ENCODE measurements around the gene EPX.

DNA sequence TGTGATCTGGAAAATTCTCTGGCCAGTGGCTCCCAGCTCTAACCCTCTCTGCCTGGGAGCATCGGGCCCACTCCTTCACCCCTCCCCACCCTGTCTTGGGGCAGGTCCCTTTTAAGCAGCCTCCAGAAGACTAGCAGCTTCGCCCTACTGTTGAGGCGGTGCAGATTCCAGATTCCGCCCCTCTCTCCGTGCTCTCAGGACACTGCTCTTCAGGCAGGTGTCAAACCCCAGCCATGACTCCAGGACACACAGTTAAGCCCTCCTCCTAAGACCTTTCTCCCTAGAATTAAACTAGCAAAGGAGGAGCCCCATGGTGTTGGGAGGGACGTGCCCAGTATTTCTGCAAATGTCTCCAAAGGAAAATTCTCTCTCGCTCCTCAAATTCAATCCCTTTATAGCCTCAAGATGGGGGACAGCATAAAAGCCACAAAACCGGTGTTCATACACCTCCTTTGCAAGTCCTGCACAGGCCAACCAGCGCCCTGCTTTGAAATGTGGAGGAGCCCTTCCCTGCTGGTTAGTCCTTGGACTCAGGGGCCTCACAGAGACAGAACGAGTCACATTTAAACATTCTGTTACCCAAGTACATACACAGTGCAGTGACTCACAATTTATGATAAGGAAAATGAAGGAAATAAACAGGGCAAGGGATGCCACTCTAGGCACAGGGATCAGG is 53.0 kb downstream of the EPX start:
- TF ChIP-seq RFX5 (IDR thresholded peaks at IDR 0.05; ENCODE audit: low read depth, low read length) (no peak), SMC3 (IDR thresholded peaks at IDR 0.05; ENCODE audit: low read depth, low read length) (no peak), POLR2A (IDR thresholded peaks at IDR 0.05; ENCODE audit: low read depth, low read length) (no peak), MXI1 (IDR thresholded peaks at IDR 0.05; ENCODE audit: borderline replicate concordance, low read depth, low read length) (no peak), BHLHE40 (IDR thresholded peaks at IDR 0.05; ENCODE audit: low read depth, low read length) (no peak), MAFK (IDR thresholded peaks at IDR 0.05; ENCODE audit: low read depth, low read length) (no peak), RAD21 (IDR thresholded peaks at IDR 0.05; ENCODE audit: low read length) (no peak), CEBPB (IDR thresholded peaks at IDR 0.05; ENCODE audit: low read depth, low read length) (no peak)
- TF ChIP-seq, protein P1, sequence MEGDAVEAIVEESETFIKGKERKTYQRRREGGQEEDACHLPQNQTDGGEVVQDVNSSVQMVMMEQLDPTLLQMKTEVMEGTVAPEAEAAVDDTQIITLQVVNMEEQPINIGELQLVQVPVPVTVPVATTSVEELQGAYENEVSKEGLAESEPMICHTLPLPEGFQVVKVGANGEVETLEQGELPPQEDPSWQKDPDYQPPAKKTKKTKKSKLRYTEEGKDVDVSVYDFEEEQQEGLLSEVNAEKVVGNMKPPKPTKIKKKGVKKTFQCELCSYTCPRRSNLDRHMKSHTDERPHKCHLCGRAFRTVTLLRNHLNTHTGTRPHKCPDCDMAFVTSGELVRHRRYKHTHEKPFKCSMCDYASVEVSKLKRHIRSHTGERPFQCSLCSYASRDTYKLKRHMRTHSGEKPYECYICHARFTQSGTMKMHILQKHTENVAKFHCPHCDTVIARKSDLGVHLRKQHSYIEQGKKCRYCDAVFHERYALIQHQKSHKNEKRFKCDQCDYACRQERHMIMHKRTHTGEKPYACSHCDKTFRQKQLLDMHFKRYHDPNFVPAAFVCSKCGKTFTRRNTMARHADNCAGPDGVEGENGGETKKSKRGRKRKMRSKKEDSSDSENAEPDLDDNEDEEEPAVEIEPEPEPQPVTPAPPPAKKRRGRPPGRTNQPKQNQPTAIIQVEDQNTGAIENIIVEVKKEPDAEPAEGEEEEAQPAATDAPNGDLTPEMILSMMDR (conservative IDR thresholded peaks at IDR 0.05; ENCODE audit: low read depth, low read length), result no peak
- TF ChIP-seq, protein P2, sequence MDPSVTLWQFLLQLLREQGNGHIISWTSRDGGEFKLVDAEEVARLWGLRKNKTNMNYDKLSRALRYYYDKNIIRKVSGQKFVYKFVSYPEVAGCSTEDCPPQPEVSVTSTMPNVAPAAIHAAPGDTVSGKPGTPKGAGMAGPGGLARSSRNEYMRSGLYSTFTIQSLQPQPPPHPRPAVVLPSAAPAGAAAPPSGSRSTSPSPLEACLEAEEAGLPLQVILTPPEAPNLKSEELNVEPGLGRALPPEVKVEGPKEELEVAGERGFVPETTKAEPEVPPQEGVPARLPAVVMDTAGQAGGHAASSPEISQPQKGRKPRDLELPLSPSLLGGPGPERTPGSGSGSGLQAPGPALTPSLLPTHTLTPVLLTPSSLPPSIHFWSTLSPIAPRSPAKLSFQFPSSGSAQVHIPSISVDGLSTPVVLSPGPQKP (IDR thresholded peaks at IDR 0.05; ENCODE audit: borderline replicate concordance, low read depth, low read length), result no peak
